ENCODE measurements around the gene SELENOV.

SELENOV gene

GRCh38 chr19:39525205-39525604 lies 10.3 kb downstream of the SELENOV start:
- no peak for DNase-seq

DNA sequence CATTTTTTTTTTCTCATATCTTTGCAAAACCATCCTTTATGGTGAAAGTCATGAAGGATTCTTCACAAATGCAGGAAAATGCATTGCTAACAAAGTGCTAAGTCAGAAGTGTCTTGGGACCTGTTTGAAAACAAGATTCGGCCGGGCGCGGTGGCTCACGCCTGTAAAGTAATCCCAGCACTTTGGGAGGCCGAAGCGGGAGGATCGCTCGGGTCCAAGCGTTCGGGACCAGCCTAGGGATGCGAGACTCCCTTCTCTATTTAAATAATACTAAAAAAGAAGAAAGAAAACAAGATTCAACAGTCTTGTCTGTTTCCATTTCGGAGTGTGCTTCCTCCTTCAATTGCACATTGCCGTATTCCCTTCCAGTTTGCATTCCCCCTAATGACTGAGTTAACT lies 16.9 kb downstream of the SELENOV start:
- DNase-seq, result no peak

- DNase-seq, result peak; percentile 90
Observed at GRCh38 chr19:39532233-39533002, 17.5 kb downstream of the SELENOV start, which contains the start of gene EID2B. Gene EID2B (minus strand): TSS chr19:39532852. CDS start chr19:39532802, 50 bp downstream.

DNA sequence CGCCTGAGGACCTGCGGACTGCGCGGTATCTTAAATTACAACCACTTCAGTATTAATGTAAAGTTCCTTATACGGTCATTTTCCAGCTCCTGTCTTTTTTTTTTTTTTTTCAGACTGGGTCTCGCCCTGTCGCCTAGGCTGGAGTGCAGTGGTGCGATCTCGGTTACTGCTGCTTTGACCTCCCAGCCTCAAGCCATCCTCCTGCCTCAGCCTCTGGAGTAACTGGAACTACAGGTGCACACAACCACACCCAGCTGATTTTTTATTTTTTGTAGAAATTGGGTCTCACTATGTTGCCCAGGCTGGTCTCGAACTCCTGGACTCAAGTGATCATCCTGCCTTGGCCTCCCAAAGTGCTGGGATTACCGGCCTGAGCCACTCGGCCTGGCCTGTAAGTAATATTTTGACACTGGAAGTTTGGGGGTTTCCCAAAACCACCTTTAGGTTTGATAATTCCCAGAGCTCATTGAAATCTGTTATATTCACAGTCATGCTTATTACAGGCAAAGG lies 18.1 kb downstream of the SELENOV start:
- no peak for DNase-seq

GRCh38 chr19:39533791-39534190 lies 18.9 kb downstream of the SELENOV start:
- DNase-seq, result no peak

- DNase-seq, result no peak
Observed at GRCh38 chr19:39539165-39539517, 24.2 kb downstream of the SELENOV start.

GRCh38 chr19:39539518-39540332 lies 24.8 kb downstream of the SELENOV start, which contains the start of gene EID2:
Gene EID2 (minus strand): TSS chr19:39540161. CDS start chr19:39540079, 82 bp downstream.
- DNase-seq, result peak; percentile 92

DNA sequence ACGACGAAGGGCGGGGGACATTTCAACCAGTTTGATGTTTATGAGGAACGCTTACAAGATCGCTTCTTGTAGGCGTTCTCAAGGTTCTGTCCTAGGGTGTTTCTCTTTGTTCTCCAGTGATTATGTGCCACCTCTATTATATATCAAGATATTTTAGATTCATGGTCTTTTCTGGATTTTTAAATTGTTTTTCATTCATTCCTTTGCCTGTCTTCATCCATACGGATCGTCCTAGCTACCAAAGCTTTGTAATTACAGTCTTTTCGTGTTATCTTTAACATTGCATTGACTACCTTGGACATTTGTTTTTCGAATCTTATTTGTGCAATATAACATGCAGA lies 25.4 kb downstream of the SELENOV start:
- DNase-seq, result no peak

DNA sequence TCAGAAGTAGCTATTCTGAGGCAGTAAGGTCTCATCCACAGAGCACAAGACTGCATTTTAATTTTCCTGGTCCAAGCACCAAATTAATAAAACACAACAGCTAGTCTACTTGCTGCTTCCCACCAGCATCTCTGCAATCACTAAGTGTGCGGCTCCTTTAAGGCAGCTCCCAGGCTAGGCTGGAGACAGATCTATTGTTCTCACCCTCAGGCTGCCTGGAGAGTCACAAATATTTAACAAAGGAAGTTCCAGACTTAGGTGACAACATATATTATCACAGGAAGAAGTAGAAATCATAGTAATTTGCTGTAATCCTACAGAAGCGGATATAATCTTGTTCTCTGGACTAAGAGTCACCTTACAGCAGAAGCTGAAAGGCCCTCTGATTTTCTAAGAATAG lies 27.3 kb downstream of the SELENOV start:
- no peak for DNase-seq

DNA sequence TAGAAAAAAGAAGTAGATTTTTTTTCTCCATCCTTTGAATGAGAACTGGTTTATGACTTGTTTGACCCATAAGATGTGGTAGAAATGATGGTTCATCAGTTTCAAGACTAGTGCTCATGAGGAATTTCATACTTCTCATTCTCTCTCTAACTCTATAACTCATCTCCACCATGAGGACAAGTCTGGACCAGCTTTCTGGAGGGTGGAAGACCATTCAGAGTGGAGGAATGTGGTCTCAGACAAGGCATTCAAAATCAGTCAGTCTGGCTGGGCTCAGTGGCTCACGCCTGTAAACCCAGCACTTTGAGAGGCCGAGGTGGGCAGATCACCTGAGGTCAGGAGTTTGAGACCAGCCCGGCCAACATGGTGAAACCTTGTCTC lies 28.5 kb downstream of the SELENOV start:
- no peak for DNase-seq

DNA sequence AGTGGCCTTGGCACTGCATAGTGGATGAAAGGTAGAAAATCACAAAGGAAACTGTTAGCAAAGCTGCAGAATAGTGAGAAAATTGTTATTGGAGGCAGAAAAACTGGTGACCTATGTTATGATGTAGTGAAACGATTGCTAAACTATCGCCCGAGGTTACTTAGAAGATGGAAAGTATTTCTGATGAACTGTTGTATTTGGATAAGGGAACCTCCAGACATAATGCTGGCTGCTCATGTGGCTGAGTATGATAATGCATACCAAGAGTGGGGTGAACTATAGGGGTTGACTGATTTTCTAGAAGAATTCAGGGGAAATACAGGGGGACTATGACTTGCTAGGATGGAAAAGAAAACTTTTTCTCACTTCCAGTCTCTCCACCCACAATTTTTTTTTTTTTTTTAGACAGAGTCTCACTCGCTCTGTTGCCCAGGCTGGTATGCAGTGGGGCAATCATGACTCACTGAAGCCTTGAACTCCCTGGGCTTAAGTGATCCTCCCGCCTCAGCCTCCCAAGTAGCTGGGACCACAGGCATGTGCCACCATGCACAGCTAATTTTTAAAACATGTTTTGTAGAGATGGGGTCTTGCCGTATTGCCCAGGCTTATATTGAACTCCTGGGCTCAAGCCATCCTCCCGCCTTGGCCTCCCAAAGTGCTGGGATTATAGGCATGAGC lies 29.4 kb downstream of the SELENOV start:
- DNase-seq, result no peak

DNA sequence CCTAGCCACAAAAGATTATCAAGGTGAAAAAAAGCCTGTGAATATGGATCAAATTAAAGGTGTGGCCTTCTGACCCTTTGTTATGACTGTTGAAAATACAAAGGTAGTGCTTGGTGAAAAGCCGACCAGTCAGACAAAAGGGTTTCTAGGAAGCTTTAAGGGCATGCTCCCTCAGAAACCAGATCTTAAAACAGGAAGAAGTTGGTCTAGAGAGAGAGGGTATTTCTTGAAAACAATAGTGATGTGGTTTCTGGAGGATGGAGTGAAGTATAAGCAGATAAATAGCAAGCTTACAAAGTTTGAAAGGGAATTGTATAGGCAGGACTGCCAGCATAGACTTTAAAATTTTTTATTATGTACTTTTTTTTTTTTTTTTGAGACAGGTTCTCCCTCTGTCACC lies 30.0 kb downstream of the SELENOV start:
- DNase-seq, result no peak

DNA sequence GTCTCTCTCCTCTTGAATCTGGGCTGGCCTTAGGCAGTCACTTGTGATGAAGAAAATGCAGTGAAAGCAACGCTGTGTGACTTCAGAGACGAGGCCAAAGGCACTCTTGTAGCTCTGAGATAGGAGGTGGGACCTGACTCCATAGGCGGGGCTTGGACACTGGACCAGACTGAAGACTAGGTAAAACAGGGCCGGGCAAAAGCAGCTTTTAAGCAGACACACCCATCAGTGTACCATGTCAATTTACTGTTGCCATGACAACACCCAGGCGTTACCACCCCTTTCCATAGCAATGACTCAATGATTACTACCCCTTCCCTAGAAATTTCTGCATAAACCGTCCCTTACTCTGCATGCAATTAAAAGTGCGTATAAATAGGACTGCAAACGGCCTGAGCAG lies 31.7 kb downstream of the SELENOV start:
- no peak for DNase-seq

DNA sequence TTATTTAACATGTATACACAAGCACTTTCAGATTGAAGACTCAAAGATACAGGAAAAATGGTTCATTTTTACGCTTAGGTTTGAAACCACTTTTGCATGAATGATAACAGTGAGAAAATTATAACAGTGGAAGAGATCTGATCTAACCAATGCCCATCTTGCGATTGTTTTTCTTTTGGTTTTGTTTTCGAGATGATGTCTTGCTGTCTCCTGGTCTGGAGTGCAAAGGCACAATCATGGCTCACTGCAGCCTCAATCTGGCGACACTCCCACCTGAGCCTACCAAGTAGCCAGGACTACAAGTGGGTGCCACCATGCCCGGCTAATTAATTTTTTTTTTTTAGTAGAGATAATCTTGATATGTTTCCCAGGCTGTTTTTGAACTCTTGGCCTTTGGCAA lies 35.3 kb downstream of the SELENOV start:
- DNase-seq, result no peak

GRCh38 chr19:39553082-39553652 lies 38.2 kb downstream of the SELENOV start:
- DNase-seq, result no peak

GRCh38 chr19:39554701-39555311 lies 39.9 kb downstream of the SELENOV start:
- DNase-seq, result no peak

DNA sequence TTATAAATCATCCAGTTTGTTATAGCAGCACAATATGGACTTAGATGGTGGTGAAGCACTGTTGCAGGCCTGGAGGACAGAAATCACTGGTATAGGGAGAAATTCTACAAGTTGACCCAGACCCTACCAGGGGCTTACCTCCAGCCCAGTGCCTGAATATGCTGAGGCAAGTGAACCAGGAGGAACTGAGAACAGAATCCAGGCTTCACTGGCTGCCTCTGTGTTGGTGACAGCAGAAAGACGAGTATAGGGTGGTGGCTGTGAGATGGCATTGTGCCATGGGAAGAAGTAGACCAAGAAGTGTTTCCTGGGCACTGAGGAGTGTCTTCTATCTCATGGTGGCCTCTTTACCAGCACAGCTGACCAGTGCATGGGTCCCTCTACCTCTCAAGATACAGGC lies 40.9 kb downstream of the SELENOV start:
- DNase-seq, result no peak

- DNase-seq, result no peak
Observed at GRCh38 chr19:39557811-39558623, 43.1 kb downstream of the SELENOV start.

DNA sequence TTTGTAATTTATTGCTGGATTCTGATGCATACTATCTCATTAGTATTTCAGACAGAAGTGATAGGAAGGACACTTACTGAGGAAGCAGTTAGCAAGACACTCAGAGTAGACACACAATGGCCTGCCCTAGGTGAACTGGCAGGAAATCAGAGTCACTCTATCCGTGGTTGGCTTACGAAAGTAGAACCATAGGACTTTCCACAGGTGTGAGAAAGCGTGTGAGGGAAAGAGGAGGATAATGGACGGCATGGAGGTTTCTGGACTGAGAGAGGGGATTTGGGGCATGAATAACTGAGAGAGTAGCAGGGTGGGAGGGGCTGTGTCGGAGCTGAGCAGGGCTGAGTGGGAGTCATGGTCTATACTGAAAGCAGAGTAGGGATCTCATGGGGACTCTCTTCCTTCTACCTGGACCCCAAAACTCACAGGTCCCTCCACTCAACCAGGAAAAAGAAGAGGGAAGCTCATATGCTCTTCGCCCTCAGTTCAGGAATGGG lies 43.7 kb downstream of the SELENOV start:
- DNase-seq, result no peak

DNA sequence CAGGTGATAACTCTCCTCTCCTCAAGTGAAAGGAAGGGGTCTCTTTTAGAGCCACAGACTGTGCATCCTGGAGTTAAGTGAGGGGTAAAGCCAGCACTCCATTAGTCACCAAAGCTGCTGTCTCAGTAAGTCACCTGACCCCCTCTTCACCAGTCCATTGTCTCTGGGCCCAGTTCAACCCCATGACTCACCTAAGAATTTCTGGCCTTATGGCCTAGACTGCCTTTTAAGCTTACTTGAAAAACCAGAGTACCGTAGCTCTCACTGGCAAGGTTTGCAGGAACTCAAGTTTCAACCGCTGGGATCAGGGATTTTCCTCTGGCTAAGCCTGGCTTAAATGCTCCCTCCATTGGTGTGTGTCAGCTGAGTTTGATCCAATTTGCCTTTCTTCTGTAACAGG lies 48.5 kb downstream of the SELENOV start:
- DNase-seq, result no peak

DNA sequence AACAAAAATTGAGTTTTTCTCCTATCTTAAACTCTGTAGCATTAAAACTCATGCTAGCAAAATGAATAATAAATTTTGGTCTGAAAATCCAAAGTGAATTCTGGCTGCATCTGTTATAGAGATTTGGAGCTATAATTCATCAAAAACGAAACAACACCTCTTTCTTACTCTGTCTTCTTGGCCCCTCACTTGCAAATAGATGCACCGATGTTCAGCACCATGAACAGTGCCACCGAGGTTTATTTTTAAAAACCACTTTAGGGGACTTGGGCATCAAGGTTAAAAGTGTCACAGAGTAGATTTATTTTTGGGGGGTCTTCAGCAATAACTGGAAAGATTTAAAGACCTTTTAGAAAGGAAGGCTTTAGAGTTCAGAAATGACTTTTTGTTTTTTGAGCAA lies 51.1 kb downstream of the SELENOV start:
- DNase-seq, result no peak

DNA sequence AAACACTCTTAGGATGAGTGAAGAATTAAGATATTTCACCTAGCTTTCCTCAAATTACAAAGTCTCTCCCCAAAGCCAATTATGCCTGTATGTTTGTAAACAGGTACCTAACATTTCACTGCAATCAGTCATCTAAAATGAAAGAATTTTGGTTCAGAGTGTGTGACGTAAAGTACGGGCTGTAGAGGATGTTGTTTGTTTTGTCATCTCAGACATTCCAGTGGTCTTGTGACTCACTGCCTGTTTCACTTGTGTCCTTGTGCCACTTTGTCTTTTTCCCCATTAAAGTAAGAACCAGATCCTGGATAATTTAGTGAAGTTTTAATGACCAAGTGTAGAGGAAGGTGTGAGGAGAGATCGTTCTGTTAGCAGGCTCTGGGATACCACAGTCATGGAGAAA lies 53.7 kb downstream of the SELENOV start:
- no peak for DNase-seq
